OCI-LY7 (cell line): ENCODE data around the gene ERFE. TPM values are rescaled to one million over a fixed set of nuclear protein-coding genes. Genes with fewer than 3 reads are reported as not detected.
A peak's percentile ranks its signal among the peaks of the same experiment; 100 is the strongest.

Experiments used
- BruUV-seq: library from RNA; stranded (reverse); fragments of 400-500 nt; replicated peaks from 2 replicates; lab custom pipeline; 2021; lab: Mats Ljungman, UMichigan
- CTCF ChIA-PET: fragments of 300-600 bp; sonication (Branson Sonifier 250); formaldehyde crosslinking; loops from one replicate; lab custom pipeline; 2022; ENCODE audit warnings: antibody characterized with exemption; ENCODE audit not compliant: unreplicated experiment; lab: Charles Lee
- POLR2A ChIA-PET: fragments of 300-600 bp; sonication (Branson Sonifier 250); formaldehyde crosslinking; loops from one replicate; lab custom pipeline; 2022; ENCODE audit warnings: antibody characterized with exemption; lab: Charles Lee
- DNase-seq: peaks from one replicate; pipeline ENCODE4 v3.0.0-alpha.2; 2015; ENCODE audit warnings: low spot score
- H2AFZ ChIP-seq: fragments of 200-600 bp; sonication (generic), shearing (Covaris generic); 2 replicates; pipeline ENCODE4 v1.6.1; 2014; ENCODE audit warnings: mild to moderate bottlenecking, antibody characterized with exemption, low read length, moderate library complexity
- H3K27ac ChIP-seq: fragments of 200-600 bp; sonication (generic); 2 replicates; pipeline ENCODE4 v1.5.1; 2014; ENCODE audit warnings: mixed run types, low read depth, mild to moderate bottlenecking, moderate library complexity, low read length, inconsistent platforms; ENCODE audit not compliant: poor library complexity, severe bottlenecking
- H3K36me3 ChIP-seq: fragments of 200-600 bp; sonication (generic); 2 replicates; pipeline ENCODE4 v1.6.1; 2014; ENCODE audit warnings: mild to moderate bottlenecking, antibody characterized with exemption, low read length, moderate library complexity, mixed read lengths; ENCODE audit not compliant: insufficient read depth
- H3K4me1 ChIP-seq: fragments of 200-600 bp; sonication (generic); 2 replicates; pipeline ENCODE4 v1.5.1; 2014; ENCODE audit warnings: mild to moderate bottlenecking, low read length; ENCODE audit not compliant: insufficient read depth, poor library complexity, severe bottlenecking
- H3K4me2 ChIP-seq: fragments of 200-600 bp; sonication (generic); 2 replicates; pipeline ENCODE4 v1.6.1; 2014; ENCODE audit warnings: mild to moderate bottlenecking, low read length
- H3K4me3 ChIP-seq: fragments of 200-600 bp; sonication (generic); 2 replicates; pipeline ENCODE4 v1.5.1; 2014; ENCODE audit warnings: mild to moderate bottlenecking, low read depth, low read length; ENCODE audit not compliant: poor library complexity, severe bottlenecking
- H3K79me2 ChIP-seq: fragments of 200-600 bp; sonication (generic); 2 replicates; pipeline ENCODE4 v1.6.1; 2016; ENCODE audit warnings: low read depth, mild to moderate bottlenecking, low read length, moderate library complexity, mixed read lengths; ENCODE audit not compliant: insufficient read depth
- H3K9me2 ChIP-seq: fragments of 200-600 bp; sonication (generic); 2 replicates; pipeline ENCODE4 v1.6.1; 2016; ENCODE audit warnings: mild to moderate bottlenecking, low read length, mixed read lengths; ENCODE audit not compliant: insufficient read depth
- H3K9me3 ChIP-seq: fragments of 200-600 bp; sonication (generic); 2 replicates; pipeline ENCODE4 v1.6.1; 2014; ENCODE audit warnings: mild to moderate bottlenecking, mixed run types, low read length, mixed read lengths
- H4K20me1 ChIP-seq: fragments of 200-600 bp; sonication (generic); 2 replicates; pipeline ENCODE4 v1.6.1; 2014; ENCODE audit warnings: mild to moderate bottlenecking, antibody characterized with exemption, low read length, moderate library complexity, mixed read lengths; ENCODE audit not compliant: insufficient read depth
- CTCF ChIP-seq: fragments of 200-600 bp; sonication (generic); conservative IDR thresholded peaks from 2 replicates; pipeline ENCODE4 v1.5.1; 2014; ENCODE audit warnings: mild to moderate bottlenecking, antibody characterized with exemption, low read length, moderate library complexity, mixed read lengths
- EZH2phosphoT487 ChIP-seq: fragments of 200-600 bp; sonication (generic); IDR thresholded peaks from 2 replicates; pipeline ENCODE4 v1.6.1; 2018; ENCODE audit warnings: low read depth, borderline replicate concordance, mild to moderate bottlenecking, mixed run types, antibody characterized with exemption, low read length, moderate library complexity, mixed read lengths
- intact Hi-C: fragments of 100-400 bp; cut with micrococcal nuclease; formaldehyde crosslinking; loops from one replicate; pipeline ENCODE4 v1.10.0; 2022; ENCODE audit not compliant: unreplicated experiment
- total RNA-seq, 2 experiments: library from RNA; depleted of rRNA in 1 of 2; stranded (reverse); fragments of >200 nt in 1 of 2; shearing (Covaris generic) in 1 of 2; gene quantifications; 2 replicates each; pipeline ENCODE4 v1.2.3, GENCODE V29; 2014 to 2022

Gene ERFE
- total RNA-seq, 2 experiments from 2014 or later, result 8.2 to 10.2 TPM

- Histone ChIP-seq H2AFZ (peak within 1 kb of the TSS; percentile 95), H3K9me3 (no peaks in the 10 kb centered on the region), H4K20me1 (peaks cover 37% of the 10 kb centered on the region), H3K36me3 (peaks cover 40% of the 10 kb centered on the region), H3K27ac (peak within 1 kb of the TSS; percentile 56), H3K9me2 (no peaks in the 10 kb centered on the region), H3K4me1 (peaks cover 39% of the 10 kb centered on the region), H3K4me2 (peak within 1 kb of the TSS; percentile 97), H3K79me2 (peaks cover 48% of the 10 kb centered on the region), H3K4me3 (peak within 1 kb of the TSS; percentile 96)
- TF ChIP-seq CTCF (no peak), EZH2phosphoT487 (no peak)
- CTCF ChIA-PET, result no interaction called here
- POLR2A ChIA-PET, result interaction anchor here (0.6 to 1.9 kb wide), 4 partner anchors 10 to 588 kb away, joined by 3 to 7 read pairs (median 6); no protein-coding TSS in a partner anchor
- BruUV-seq, result no TSS peak
- intact Hi-C loops, result no loop called here
- peak; percentile 91 for DNase-seq
These were observed 44.6 kb downstream of the ERFE start, which contains the start of gene ILKAP for GRCh38 chr2:238203094-238203972. ILKAP (minus strand) TSS chr2:238203695; CDS start chr2:238203553, 142 bp downstream.

GRCh38 chr2:238203973-238204683 is 45.4 kb downstream of the ERFE start:
- BruUV-seq, result TSS peak; percentile 95
- intact Hi-C loops, result no loop called here
- Histone ChIP-seq H3K9me2 (no peaks in the 10 kb centered on the region), H3K79me2 (peaks cover 40% of the 10 kb centered on the region), H3K27ac (peak overlapping the region; percentile 36), H3K4me3 (peak overlapping the region; percentile 96), H3K4me2 (peak overlapping the region; percentile 90), H3K36me3 (peaks cover 32% of the 10 kb centered on the region), H3K4me1 (peaks cover 37% of the 10 kb centered on the region), H4K20me1 (peaks cover 33% of the 10 kb centered on the region), H2AFZ (peak overlapping the region; percentile 95), H3K9me3 (no peaks in the 10 kb centered on the region)
- no peak for TF ChIP-seq CTCF
- no peak for TF ChIP-seq EZH2phosphoT487
- POLR2A ChIA-PET, result interaction anchor here (0.6 to 1.9 kb wide), 4 partner anchors 17 to 587 kb away, joined by 3 to 7 read pairs (median 4); no protein-coding TSS in a partner anchor
- CTCF ChIA-PET, result no interaction called here
- peak; percentile 10 for DNase-seq
